IMR-90 (cell line): ENCODE measurements around the gene CMTM6. TPM values are rescaled to one million over a fixed set of nuclear protein-coding genes. Genes with fewer than 3 reads are reported as not detected.

Source experiments
- ATAC-seq: fragments of 200-7000 bp; cut with Tn5 transposase; 2 replicates; pipeline ENCODE4 v1.9.1; 2020; ENCODE audit warnings: low read depth, mild to moderate bottlenecking, moderate library complexity
- BruUV-seq: library from RNA; stranded (reverse); fragments of 400-500 nt; replicated peaks from 2 replicates; lab custom pipeline; 2021; lab: Mats Ljungman, UMichigan
- CTCF ChIA-PET: fragments of 300-600 bp; formaldehyde crosslinking; extraction: SDS; loops from one replicate; lab custom pipeline; 2021; ENCODE audit warnings: antibody characterized with exemption; lab: Yijun Ruan, JAX
- POLR2A ChIA-PET: fragments of 300-600 bp; sonication (Branson Sonifier 250); formaldehyde crosslinking; loops from one replicate; lab custom pipeline; 2022; ENCODE audit warnings: antibody characterized with exemption; ENCODE audit not compliant: unreplicated experiment; lab: Charles Lee
- DNase-seq: peaks from one replicate; pipeline ENCODE4 v3.0.0; 2013
- H2AFZ ChIP-seq: replicated peaks from 2 replicates; pipeline ENCODE3; 2013; ENCODE audit warnings: low read length, mild to moderate bottlenecking; ENCODE audit not compliant: poor library complexity
- H2AK5ac ChIP-seq: 2 replicates; pipeline ENCODE4 v1.6.1; 2013; ENCODE audit warnings: low read depth, low read length, inconsistent platforms
- H2AK9ac ChIP-seq: replicated peaks from 2 replicates; pipeline ENCODE3; 2013; ENCODE audit warnings: mild to moderate bottlenecking, low read depth, low read length, moderate library complexity; ENCODE audit not compliant: poor library complexity
- H2BK120ac ChIP-seq: 2 replicates; pipeline ENCODE4 v1.6.1; 2013; ENCODE audit warnings: low read depth, low read length, inconsistent platforms
- H2BK15ac ChIP-seq: 3 replicates; pipeline ENCODE4 v1.6.1; 2013; ENCODE audit warnings: low read depth, low read length, inconsistent platforms
- H2BK20ac ChIP-seq: 2 replicates; pipeline ENCODE4 v1.6.1; 2013; ENCODE audit warnings: low read depth, mild to moderate bottlenecking, inconsistent platforms, low read length, moderate library complexity
- H2BK5ac ChIP-seq: 2 replicates; pipeline ENCODE4 v1.6.1; 2013; ENCODE audit warnings: mild to moderate bottlenecking, low read depth, low read length, inconsistent platforms; ENCODE audit not compliant: poor library complexity, severe bottlenecking
- H3K14ac ChIP-seq: replicated peaks from 2 replicates; pipeline ENCODE4 v1.6.1; 2013; ENCODE audit warnings: low read depth, low read length, inconsistent platforms
- H3K18ac ChIP-seq: 2 replicates; pipeline ENCODE4 v1.6.1; 2013; ENCODE audit warnings: low read depth, low read length, control low read depth
- H3K23ac ChIP-seq: 2 replicates; pipeline ENCODE4 v1.6.1; 2013; ENCODE audit warnings: low read depth, low read length, inconsistent platforms
- H3K27ac ChIP-seq: 2 replicates; pipeline ENCODE4 v1.5.1; 2013; ENCODE audit warnings: mild to moderate bottlenecking, control low read depth, low read length; ENCODE audit not compliant: insufficient read depth
- H3K27me3 ChIP-seq: 2 replicates; pipeline ENCODE4 v1.6.1; 2013; ENCODE audit warnings: low read length; ENCODE audit not compliant: control insufficient read depth, insufficient read depth
- H3K36me3 ChIP-seq: 2 replicates; pipeline ENCODE4 v1.6.1; 2013; ENCODE audit warnings: low read length, mixed read lengths; ENCODE audit not compliant: control insufficient read depth, insufficient read depth
- H3K4ac ChIP-seq: 2 replicates; pipeline ENCODE4 v1.6.1; 2013; ENCODE audit warnings: low read depth, low read length, inconsistent platforms
- H3K4me1 ChIP-seq: 2 replicates; pipeline ENCODE4 v1.6.1; 2013; ENCODE audit warnings: low read length, mixed read lengths; ENCODE audit not compliant: control insufficient read depth, insufficient read depth
- H3K4me2 ChIP-seq: 2 replicates; pipeline ENCODE4 v1.6.1; 2013; ENCODE audit warnings: low read depth, mild to moderate bottlenecking, control low read depth, low read length, moderate library complexity
- H3K4me3 ChIP-seq: 2 replicates; pipeline ENCODE4 v1.5.1; 2013; ENCODE audit warnings: low read depth, mild to moderate bottlenecking, control low read depth, low read length, moderate library complexity; ENCODE audit not compliant: insufficient read depth
- H3K56ac ChIP-seq: 2 replicates; pipeline ENCODE4 v1.6.1; 2013; ENCODE audit warnings: low read length, inconsistent platforms; ENCODE audit not compliant: insufficient read depth; ENCODE audit errors: extremely low read depth
- H3K79me1 ChIP-seq, 2 experiments: 2 replicates each; pipeline ENCODE4 v1.6.1; 2013; ENCODE audit warnings: low read length in 2 of 2, inconsistent platforms in 1 of 2, low read depth in 1 of 2
- H3K9ac ChIP-seq: 2 replicates; pipeline ENCODE4 v1.6.1; 2013; ENCODE audit warnings: low read depth, low read length, control low read depth
- H3K9me1 ChIP-seq: 2 replicates; pipeline ENCODE4 v1.6.1; 2013; ENCODE audit warnings: low read length, inconsistent platforms; ENCODE audit not compliant: insufficient read depth
- H3K9me3 ChIP-seq: 2 replicates; pipeline ENCODE4 v1.6.1; 2013; ENCODE audit warnings: low read length; ENCODE audit not compliant: control insufficient read depth, insufficient read depth
- H4K20me1 ChIP-seq: 2 replicates; pipeline ENCODE4 v1.6.1; 2013; ENCODE audit warnings: low read length, inconsistent platforms; ENCODE audit not compliant: insufficient read depth
- H4K5ac ChIP-seq: 2 replicates; pipeline ENCODE4 v1.6.1; 2013; ENCODE audit warnings: mild to moderate bottlenecking, low read depth, low read length, control low read depth
- H4K8ac ChIP-seq, 2 experiments: 2 replicates each; pipeline ENCODE4 v1.6.1; 2013; ENCODE audit warnings: low read depth in 2 of 2, low read length in 2 of 2, control low read depth in 1 of 2, inconsistent platforms in 1 of 2
- H4K91ac ChIP-seq: 2 replicates; pipeline ENCODE4 v1.6.1; 2013; ENCODE audit warnings: low read depth, low read length, inconsistent platforms; ENCODE audit not compliant: insufficient read depth
- CEBPB ChIP-seq: IDR thresholded peaks from 2 replicates; pipeline ENCODE4 v1.6.1; 2012; ENCODE audit warnings: low read depth, low read length, improper control_type of control experiment
- RAD21 ChIP-seq: IDR thresholded peaks from 2 replicates; pipeline ENCODE4 v1.6.1; 2012; ENCODE audit warnings: low read length, improper control_type of control experiment
- WGBS, 2 experiments: methylation state at CpG; one replicate each; pipeline versions ENCODE4 v1.1.5 to v1.1.7; 2013; ENCODE audit warnings: missing lambda C conversion rate in 2 of 2; ENCODE audit not compliant: insufficient read length in 1 of 2; ENCODE audit errors: extremely low coverage in 2 of 2; 5-methylcytosine and 5-hydroxymethylcytosine counted together
- dilution Hi-C: fragments of 300-500 bp; cut with HindIII; formaldehyde crosslinking; loops from one replicate; pipeline ENCODE4 v1.14.3; 2018; ENCODE audit warnings: low sequenced_read_pairs; ENCODE audit not compliant: unreplicated experiment
- in situ Hi-C: fragments of 300-500 bp; cut with MboI; formaldehyde crosslinking; loops from 3 replicates; pipeline ENCODE4 v1.14.3; 2019; ENCODE audit warnings: low sequenced_read_pairs, inconsistent platforms, mixed read lengths
- intact Hi-C: fragments of 100-400 bp; cut with micrococcal nuclease; formaldehyde crosslinking; loops from 2 replicates; pipeline ENCODE4 v1.10.0; 2022
- polyA plus RNA-seq, 3 experiments: library from polyadenylated mRNA; depleted of rRNA; stranded (reverse); fragments of >200 nt; gene quantifications; 2 replicates each; pipeline ENCODE4 v1.2.3, GENCODE V29; 2012; ENCODE audit warnings: low replicate concordance in 1 of 3
- total RNA-seq: library from RNA; depleted of rRNA; stranded (reverse); fragments of >200 nt; gene quantifications from 2 replicates; pipeline ENCODE4 v1.2.3, GENCODE V29; 2012
- TF ChIP-seq, protein P1 (sequence below): fragments of 150-350 bp; IDR thresholded peaks from 2 replicates; pipeline ENCODE4 v1.6.1; 2016; ENCODE audit warnings: low read depth, mild to moderate bottlenecking, low read length, moderate library complexity, borderline replicate concordance
- TF ChIP-seq, protein P2 (sequence below): fragments of 150-350 bp; IDR thresholded peaks from 2 replicates; pipeline ENCODE4 v1.6.1; 2017; ENCODE audit warnings: mild to moderate bottlenecking, antibody characterized with exemption, low read length, low read depth
- TF ChIP-seq, protein P3 (sequence below): conservative IDR thresholded peaks from 2 replicates; pipeline ENCODE4 v1.5.1; 2012; ENCODE audit warnings: mild to moderate bottlenecking, low read depth, low read length, improper control_type of control experiment

CMTM6 gene
- total and polyA plus RNA-seq, 2 of the 4 experiments (the other 2 are of a cell fraction), result 29.4 to 36.6 TPM

DNA sequence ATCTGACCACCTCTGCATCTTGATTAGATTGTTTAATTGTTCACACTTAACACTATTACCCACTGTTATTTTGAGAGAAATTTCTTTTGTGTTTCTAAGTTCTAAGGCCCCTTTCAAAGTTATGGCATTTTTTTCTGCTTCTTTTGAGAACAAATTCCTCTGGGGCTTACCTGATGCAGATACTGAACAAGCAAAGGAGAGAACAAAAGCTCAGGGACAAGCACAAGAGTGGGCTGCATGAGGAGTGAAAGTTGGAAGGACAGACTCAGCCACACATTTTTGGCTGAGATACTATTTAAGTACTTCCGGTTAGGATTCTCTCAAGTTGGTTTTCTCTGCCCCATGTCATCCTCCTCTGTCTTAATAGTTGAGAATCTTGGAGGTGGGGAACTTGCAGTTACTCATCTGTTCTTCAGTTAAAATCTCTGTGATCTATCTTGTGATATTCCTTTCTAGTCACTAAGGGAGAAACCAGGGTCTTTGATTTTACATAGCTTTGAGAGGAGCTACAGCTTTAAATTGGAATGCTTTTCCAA is 54.7 kb downstream of the CMTM6 start:
- H4K8ac ChIP-seq, result no peak overlapping the region
- no peak overlapping the region for H2BK120ac ChIP-seq
- H3K23ac ChIP-seq, result no peak overlapping the region
- H3K4ac ChIP-seq, result no peak overlapping the region
- DNase-seq (no peak), ATAC-seq (no peak)
- no peak overlapping the region for H3K9ac ChIP-seq
- BruUV-seq, result no TSS peak
- no peak overlapping the region for H3K4me2 ChIP-seq
- no CpG with 5 or more reads among the region's 1 CpG for WGBS, 2 experiments
- no peak overlapping the region for H2AK9ac ChIP-seq
- H4K5ac ChIP-seq, result no peak overlapping the region
- no peaks in the 10 kb centered on the region for H3K27me3 ChIP-seq
- ChIA-PET CTCF (no interaction called here), POLR2A (no interaction called here)
- H4K20me1 ChIP-seq, result no peaks in the 10 kb centered on the region
- H2AK5ac ChIP-seq, result no peak overlapping the region
- H2BK20ac ChIP-seq, result no peak overlapping the region
- H3K9me1 ChIP-seq, result no peaks in the 10 kb centered on the region; the same call in 1 of the 2 replicates
- dilution Hi-C loops, result no loop called here
- intact Hi-C loops, result no loop called here
- no peak overlapping the region for H2AFZ ChIP-seq
- H3K79me1 ChIP-seq, result peaks cover 0 to 3% of the 10 kb centered on the region in 2 experiments; a peak in 2 of 4 replicates
- no peaks in the 10 kb centered on the region for H3K9me3 ChIP-seq
- no peak overlapping the region for H4K91ac ChIP-seq
- H3K18ac ChIP-seq, result no peak overlapping the region
- H3K36me3 ChIP-seq, result no peaks in the 10 kb centered on the region
- no peak overlapping the region for H3K27ac ChIP-seq
- H3K4me1 ChIP-seq, result peaks cover 2% of the 10 kb centered on the region; the same call in 1 of the 2 replicates
- no peak overlapping the region for H3K4me3 ChIP-seq
- TF ChIP-seq RAD21 (no peak), CEBPB (no peak)
- TF ChIP-seq, protein P1, sequence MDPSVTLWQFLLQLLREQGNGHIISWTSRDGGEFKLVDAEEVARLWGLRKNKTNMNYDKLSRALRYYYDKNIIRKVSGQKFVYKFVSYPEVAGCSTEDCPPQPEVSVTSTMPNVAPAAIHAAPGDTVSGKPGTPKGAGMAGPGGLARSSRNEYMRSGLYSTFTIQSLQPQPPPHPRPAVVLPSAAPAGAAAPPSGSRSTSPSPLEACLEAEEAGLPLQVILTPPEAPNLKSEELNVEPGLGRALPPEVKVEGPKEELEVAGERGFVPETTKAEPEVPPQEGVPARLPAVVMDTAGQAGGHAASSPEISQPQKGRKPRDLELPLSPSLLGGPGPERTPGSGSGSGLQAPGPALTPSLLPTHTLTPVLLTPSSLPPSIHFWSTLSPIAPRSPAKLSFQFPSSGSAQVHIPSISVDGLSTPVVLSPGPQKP, result no peak
- TF ChIP-seq, protein P2, sequence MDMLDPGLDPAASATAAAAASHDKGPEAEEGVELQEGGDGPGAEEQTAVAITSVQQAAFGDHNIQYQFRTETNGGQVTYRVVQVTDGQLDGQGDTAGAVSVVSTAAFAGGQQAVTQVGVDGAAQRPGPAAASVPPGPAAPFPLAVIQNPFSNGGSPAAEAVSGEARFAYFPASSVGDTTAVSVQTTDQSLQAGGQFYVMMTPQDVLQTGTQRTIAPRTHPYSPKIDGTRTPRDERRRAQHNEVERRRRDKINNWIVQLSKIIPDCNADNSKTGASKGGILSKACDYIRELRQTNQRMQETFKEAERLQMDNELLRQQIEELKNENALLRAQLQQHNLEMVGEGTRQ, result no peak
- TF ChIP-seq, protein P3, sequence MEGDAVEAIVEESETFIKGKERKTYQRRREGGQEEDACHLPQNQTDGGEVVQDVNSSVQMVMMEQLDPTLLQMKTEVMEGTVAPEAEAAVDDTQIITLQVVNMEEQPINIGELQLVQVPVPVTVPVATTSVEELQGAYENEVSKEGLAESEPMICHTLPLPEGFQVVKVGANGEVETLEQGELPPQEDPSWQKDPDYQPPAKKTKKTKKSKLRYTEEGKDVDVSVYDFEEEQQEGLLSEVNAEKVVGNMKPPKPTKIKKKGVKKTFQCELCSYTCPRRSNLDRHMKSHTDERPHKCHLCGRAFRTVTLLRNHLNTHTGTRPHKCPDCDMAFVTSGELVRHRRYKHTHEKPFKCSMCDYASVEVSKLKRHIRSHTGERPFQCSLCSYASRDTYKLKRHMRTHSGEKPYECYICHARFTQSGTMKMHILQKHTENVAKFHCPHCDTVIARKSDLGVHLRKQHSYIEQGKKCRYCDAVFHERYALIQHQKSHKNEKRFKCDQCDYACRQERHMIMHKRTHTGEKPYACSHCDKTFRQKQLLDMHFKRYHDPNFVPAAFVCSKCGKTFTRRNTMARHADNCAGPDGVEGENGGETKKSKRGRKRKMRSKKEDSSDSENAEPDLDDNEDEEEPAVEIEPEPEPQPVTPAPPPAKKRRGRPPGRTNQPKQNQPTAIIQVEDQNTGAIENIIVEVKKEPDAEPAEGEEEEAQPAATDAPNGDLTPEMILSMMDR, result no peak
- no peak overlapping the region for H2BK15ac ChIP-seq
- H3K14ac ChIP-seq, result no peak overlapping the region
- no peak overlapping the region for H2BK5ac ChIP-seq
- no peak overlapping the region for H3K56ac ChIP-seq
- in situ Hi-C loops, result no loop called here
